Forelimb muscle (tissue), 1 donor: Measurements from ENCODE around the gene CSTF3. TPM values are rescaled to one million over a fixed set of nuclear protein-coding genes. Genes with fewer than 3 reads are reported as not detected.

Source experiments
- DNase-seq: peaks from one replicate; pipeline ENCODE4 v3.0.0-alpha.2; 2013; ENCODE audit warnings: low read depth
- polyA plus RNA-seq: library from polyadenylated mRNA; unstranded; fragments of 120-200 nt; gene quantifications from one replicate; pipeline ENCODE4 v1.2.1, GENCODE V29; 2013; ENCODE audit not compliant: insufficient read length

Gene CSTF3
- polyA plus RNA-seq, 1 donor, result 37.0 TPM

DNA sequence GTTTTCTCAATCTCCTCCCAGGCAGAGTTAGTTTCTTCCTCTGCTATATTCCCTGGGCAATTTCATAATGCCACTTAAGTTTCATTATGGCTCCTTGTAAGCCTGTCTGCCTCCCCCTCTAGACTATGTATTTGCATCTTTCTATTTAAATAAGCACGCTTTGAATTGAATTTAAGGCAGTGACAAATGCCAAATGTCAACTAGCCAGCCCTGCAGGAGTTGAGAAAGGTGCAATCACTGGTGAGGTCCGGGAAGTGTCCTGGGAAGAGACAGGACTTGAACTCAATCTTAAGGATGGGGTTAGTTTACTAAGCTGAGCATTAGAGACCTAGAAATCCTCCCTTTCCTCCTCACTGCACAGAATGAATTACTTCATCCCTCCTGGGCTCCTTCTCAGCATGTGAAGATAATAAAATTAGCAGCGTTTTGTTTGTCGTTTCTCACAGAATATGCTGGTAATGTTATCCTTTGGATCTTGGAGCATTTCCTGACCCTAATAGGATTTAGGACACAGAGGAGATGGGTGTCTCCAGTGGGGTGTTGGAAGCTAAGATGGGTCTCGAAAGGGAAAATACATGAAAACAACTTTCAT lies 120.3 kb downstream of the CSTF3 start:
- DNase-seq, result no peak

- no peak for DNase-seq
These were observed 121.0 kb downstream of the CSTF3 start for GRCh38 chr11:33040033-33040861.

DNA sequence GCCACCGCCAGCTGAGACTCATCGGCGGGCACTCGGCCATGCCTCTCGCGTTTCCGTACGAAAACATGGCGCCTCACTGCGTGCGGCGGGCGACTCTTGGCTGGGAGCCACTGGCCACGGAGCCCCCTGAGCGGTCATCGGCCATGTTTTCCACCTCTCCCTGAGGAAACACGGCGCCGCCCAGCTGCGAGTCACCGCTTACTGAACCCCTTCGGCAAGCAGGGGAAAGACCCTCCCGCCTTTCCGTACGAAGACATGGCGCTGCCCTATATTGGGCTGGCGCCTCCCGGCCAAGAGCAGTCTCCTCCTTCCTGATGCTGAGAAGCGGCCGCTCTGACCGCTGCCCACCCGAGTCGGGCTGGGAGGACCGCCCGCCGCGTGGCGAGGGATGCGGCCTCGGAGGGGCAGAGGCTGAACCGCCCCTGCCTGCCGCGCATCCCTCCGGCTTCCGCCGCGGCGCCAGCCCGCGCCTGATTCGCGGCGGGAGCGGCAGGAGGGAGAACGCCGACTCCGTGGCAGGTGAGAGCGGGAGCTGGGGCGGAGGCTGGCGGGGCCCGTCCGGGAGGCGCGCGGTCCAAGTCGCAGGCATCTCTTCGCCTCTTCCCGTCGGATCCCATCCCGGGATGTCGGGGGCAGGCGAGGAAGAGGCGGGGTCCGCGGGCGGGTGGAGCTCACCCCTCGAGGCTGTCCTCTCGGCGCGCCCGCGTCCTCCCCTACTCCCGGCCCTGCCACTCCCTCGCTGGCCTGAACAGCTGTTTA lies 121.8 kb downstream of the CSTF3 start, which contains the start of gene TCP11L1:
Gene TCP11L1 (plus strand): TSS at position 299 of the 759 bp plus-strand sequence. CDS start 4,202 bp downstream, outside the sequence.
- peak; percentile 80 for DNase-seq

DNA sequence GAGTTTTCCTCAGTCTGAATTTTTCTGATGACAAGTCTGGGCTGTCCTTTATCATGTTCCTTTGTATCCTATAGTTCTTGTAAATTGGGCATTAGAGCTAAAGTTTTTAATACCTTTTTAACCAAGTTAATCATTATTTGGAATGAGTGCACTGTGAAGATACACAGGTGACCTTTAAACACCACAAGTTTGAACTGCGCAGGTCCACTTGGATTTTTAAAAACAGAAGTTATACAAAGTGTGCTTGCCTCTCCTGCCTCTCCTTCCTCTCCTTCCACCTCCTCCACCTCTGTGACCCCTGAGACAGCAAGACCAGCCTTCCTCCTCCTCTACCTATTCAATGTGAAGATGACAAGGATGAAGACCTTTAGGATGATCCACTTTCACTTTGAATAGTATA lies 126.3 kb downstream of the CSTF3 start:
- no peak for DNase-seq

Other genes with a start within 250 kb of the CSTF3 start
- gene DEPDC7, start 145.6 kb downstream of the CSTF3 start, polyA plus RNA-seq, result 17.7 TPM
- gene TCP11L1, start 121.9 kb downstream of the CSTF3 start, polyA plus RNA-seq, result 12.0 TPM
- 90.6 TPM for gene HIPK3, start 95.9 kb upstream of the CSTF3 start, polyA plus RNA-seq
- 1.2 TPM for gene KIAA1549L, start 214.6 kb upstream of the CSTF3 start, polyA plus RNA-seq